Neural cell (in vitro differentiated cells): Measurements from ENCODE around the gene ADARB1. TPM values are rescaled to one million over a fixed set of nuclear protein-coding genes. Genes with fewer than 3 reads are reported as not detected.

Source experiments
- H2AFZ ChIP-seq: fragments of 200-600, 300-800 bp; sonication (generic), shearing (Covaris generic); 2 replicates; pipeline ENCODE4 v1.6.0; 2014; ENCODE audit warnings: low read depth, mild to moderate bottlenecking, antibody characterized with exemption, low read length, moderate library complexity
- H3F3A ChIP-seq: fragments of 200-600 bp; shearing (Covaris generic); 2 replicates; pipeline ENCODE4 v1.6.1; 2016; ENCODE audit warnings: mild to moderate bottlenecking, moderate library complexity, mixed read lengths, antibody characterized with exemption, low read length; ENCODE audit not compliant: insufficient read depth, poor library complexity, severe bottlenecking
- H3K27ac ChIP-seq: fragments of 200-600, 300-800 bp; sonication (generic), shearing (Covaris generic); 2 replicates; pipeline ENCODE4 v1.5.1; 2014; ENCODE audit warnings: mild to moderate bottlenecking, low read length, moderate library complexity
- H3K27me3 ChIP-seq: fragments of 300-800, 200-600 bp; sonication (generic), shearing (Covaris generic); 2 replicates; pipeline ENCODE4 v1.6.0; 2014; ENCODE audit warnings: mild to moderate bottlenecking, low read depth, low read length, moderate library complexity; ENCODE audit not compliant: insufficient read depth
- H3K36me3 ChIP-seq: fragments of 300-800, 200-600 bp; sonication (generic), shearing (Covaris generic); 2 replicates; pipeline ENCODE4 v1.5.1; 2014; ENCODE audit warnings: mild to moderate bottlenecking, antibody characterized with exemption, low read length, moderate library complexity; ENCODE audit not compliant: insufficient read depth
- H3K4me2 ChIP-seq: fragments of 300-800, 200-600 bp; sonication (generic), shearing (Covaris generic); 2 replicates; pipeline ENCODE4 v1.6.0; 2014; ENCODE audit warnings: mild to moderate bottlenecking, low read length
- H3K4me3 ChIP-seq: fragments of 300-800, 200-600 bp; sonication (generic), shearing (Covaris generic); 2 replicates; pipeline ENCODE4 v1.5.1; 2014; ENCODE audit warnings: mild to moderate bottlenecking, low read length, moderate library complexity
- H3K79me2 ChIP-seq: fragments of 200-600 bp; shearing (Covaris generic); replicated peaks from 2 replicates; pipeline ENCODE4 v1.6.0; 2014; ENCODE audit warnings: mild to moderate bottlenecking, low read length, moderate library complexity; ENCODE audit not compliant: insufficient read depth
- H3K9ac ChIP-seq: fragments of 300-800, 200-600 bp; sonication (generic), shearing (Covaris generic); 2 replicates; pipeline ENCODE4 v1.6.1; 2016; ENCODE audit warnings: mild to moderate bottlenecking, low read length, mixed read lengths
- H3K9me2 ChIP-seq: fragments of 200-600 bp; shearing (Covaris generic); 2 replicates; pipeline ENCODE4 v1.6.1; 2016; ENCODE audit warnings: mild to moderate bottlenecking, low read length, mixed read lengths; ENCODE audit not compliant: insufficient read depth
- H3K9me3 ChIP-seq: fragments of 200-600, 300-800 bp; sonication (generic), shearing (Covaris generic); 2 replicates; pipeline ENCODE4 v1.6.1; 2016; ENCODE audit warnings: mild to moderate bottlenecking, mixed run types, low read length, moderate library complexity, mixed read lengths
- H4K20me1 ChIP-seq: fragments of 200-600 bp; shearing (Covaris generic); 2 replicates; pipeline ENCODE4 v1.6.1; 2016; ENCODE audit warnings: mild to moderate bottlenecking, mixed run types; ENCODE audit not compliant: insufficient read depth
- EP300 ChIP-seq: fragments of 450-650 bp; conservative IDR thresholded peaks from 2 replicates; pipeline ENCODE4 v1.6.1; 2014; ENCODE audit warnings: antibody characterized with exemption, mild to moderate bottlenecking, moderate library complexity; ENCODE audit not compliant: poor library complexity, severe bottlenecking
- EZH2 ChIP-seq: fragments of 200-600, 300-800 bp; shearing (Covaris generic), sonication (generic); IDR thresholded peaks from 2 replicates; pipeline ENCODE4 v1.6.1; 2014; ENCODE audit warnings: antibody characterized with exemption, low read length, borderline replicate concordance, mild to moderate bottlenecking; ENCODE audit not compliant: insufficient read depth, poor library complexity, severe bottlenecking
- MXI1 ChIP-seq: fragments of 450-650 bp; conservative IDR thresholded peaks from 2 replicates; pipeline ENCODE4 v1.6.1; 2014; ENCODE audit warnings: antibody characterized with exemption, mild to moderate bottlenecking; ENCODE audit not compliant: poor library complexity, severe bottlenecking
- POLR2AphosphoS5 ChIP-seq: IDR thresholded peaks from 2 replicates; pipeline ENCODE4 v1.6.1; 2012
- RAD21 ChIP-seq: fragments of 450-650 bp; conservative IDR thresholded peaks from 2 replicates; pipeline ENCODE4 v1.6.1; 2014; ENCODE audit warnings: antibody characterized with exemption, mild to moderate bottlenecking, moderate library complexity
- SMC3 ChIP-seq: fragments of 450-650 bp; conservative IDR thresholded peaks from 2 replicates; pipeline ENCODE4 v1.6.1; 2014; ENCODE audit warnings: antibody characterized with exemption, mild to moderate bottlenecking, moderate library complexity; ENCODE audit not compliant: poor library complexity
- TAF1 ChIP-seq: IDR thresholded peaks from 2 replicates; pipeline ENCODE4 v1.6.1; 2012; ENCODE audit warnings: low read depth
- polyA plus RNA-seq: library from polyadenylated mRNA; depleted of rRNA; stranded (reverse); fragments of >200 nt; gene quantifications from 2 replicates; pipeline ENCODE4 v1.2.3, GENCODE V29; 2014
- TF ChIP-seq, protein P1 (sequence below): fragments of 450-650 bp; IDR thresholded peaks from 2 replicates; pipeline ENCODE4 v1.5.1; 2014; ENCODE audit warnings: antibody characterized with exemption, mild to moderate bottlenecking, moderate library complexity; ENCODE audit not compliant: poor library complexity, severe bottlenecking
- TF ChIP-seq, protein P2 (sequence below): IDR thresholded peaks from 2 replicates; pipeline ENCODE4 v1.6.1; 2012; ENCODE audit warnings: borderline replicate concordance

Gene ADARB1
- polyA plus RNA-seq, 1 donor from 2014 or later, result 8.9 TPM

DNA sequence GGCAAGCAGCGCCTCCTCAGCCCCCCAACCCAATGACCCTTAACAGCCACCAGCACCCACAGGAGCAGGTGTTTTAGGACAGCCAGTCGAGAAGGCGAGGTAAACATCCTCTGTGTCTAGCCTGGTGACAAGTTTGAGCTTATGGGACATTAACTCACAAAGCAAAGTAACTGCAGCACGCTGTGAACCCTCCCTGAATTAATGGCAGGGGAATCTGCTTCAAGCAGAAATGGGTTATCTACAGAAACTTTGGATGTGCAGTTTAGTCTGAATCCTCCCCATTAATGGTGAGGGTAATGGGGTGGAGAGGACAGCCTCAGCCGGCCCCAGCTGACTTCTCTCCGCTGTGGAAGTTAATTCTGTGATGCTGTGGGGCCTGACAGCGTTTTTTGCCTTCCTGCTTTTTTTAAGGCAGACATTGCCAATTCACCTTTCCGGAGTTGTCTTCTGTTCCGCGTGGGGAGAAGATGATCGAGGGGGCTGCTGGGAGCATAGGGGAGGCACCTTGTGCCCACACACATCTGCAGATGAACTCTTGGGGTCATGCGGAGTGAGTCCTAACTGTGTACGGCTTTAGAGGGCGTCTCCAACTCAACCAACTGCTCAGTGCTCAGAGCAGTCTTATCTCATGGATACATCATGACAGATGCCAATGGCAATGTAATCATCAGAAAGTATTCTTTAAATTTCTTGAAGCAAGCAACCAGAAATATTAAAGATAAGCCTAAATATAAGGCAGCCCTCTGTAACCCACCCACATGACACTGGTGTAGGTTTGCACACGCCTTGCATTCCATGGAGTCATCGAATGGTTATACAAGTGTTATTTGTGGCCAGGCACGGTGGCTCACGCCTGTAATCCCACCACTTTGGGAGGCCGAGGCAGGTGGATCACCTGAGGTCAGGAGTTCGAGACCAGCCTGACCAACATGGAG is 172.3 kb downstream of the ADARB1 start:
- Histone ChIP-seq H3K27me3 (no peaks in the 10 kb centered on the region), H3K79me2 (no peaks in the 10 kb centered on the region), H3K9ac (no peak overlapping the region), H3K36me3 (no peaks in the 10 kb centered on the region), H4K20me1 (no peaks in the 10 kb centered on the region), H3F3A (no peaks in the 10 kb centered on the region), H3K9me3 (no peaks in the 10 kb centered on the region), H3K4me2 (no peak overlapping the region), H3K4me3 (no peak overlapping the region), H2AFZ (no peak overlapping the region), H3K9me2 (no peaks in the 10 kb centered on the region), H3K27ac (no peak overlapping the region)
- no peak for TF ChIP-seq MXI1
- TF ChIP-seq RAD21, result no peak
- TF ChIP-seq EP300, result no peak
- no peak for TF ChIP-seq POLR2AphosphoS5
- TF ChIP-seq SMC3, result no peak
- no peak for TF ChIP-seq EZH2
- TF ChIP-seq, protein P1, sequence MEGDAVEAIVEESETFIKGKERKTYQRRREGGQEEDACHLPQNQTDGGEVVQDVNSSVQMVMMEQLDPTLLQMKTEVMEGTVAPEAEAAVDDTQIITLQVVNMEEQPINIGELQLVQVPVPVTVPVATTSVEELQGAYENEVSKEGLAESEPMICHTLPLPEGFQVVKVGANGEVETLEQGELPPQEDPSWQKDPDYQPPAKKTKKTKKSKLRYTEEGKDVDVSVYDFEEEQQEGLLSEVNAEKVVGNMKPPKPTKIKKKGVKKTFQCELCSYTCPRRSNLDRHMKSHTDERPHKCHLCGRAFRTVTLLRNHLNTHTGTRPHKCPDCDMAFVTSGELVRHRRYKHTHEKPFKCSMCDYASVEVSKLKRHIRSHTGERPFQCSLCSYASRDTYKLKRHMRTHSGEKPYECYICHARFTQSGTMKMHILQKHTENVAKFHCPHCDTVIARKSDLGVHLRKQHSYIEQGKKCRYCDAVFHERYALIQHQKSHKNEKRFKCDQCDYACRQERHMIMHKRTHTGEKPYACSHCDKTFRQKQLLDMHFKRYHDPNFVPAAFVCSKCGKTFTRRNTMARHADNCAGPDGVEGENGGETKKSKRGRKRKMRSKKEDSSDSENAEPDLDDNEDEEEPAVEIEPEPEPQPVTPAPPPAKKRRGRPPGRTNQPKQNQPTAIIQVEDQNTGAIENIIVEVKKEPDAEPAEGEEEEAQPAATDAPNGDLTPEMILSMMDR, result no peak
- TF ChIP-seq, protein P2, sequence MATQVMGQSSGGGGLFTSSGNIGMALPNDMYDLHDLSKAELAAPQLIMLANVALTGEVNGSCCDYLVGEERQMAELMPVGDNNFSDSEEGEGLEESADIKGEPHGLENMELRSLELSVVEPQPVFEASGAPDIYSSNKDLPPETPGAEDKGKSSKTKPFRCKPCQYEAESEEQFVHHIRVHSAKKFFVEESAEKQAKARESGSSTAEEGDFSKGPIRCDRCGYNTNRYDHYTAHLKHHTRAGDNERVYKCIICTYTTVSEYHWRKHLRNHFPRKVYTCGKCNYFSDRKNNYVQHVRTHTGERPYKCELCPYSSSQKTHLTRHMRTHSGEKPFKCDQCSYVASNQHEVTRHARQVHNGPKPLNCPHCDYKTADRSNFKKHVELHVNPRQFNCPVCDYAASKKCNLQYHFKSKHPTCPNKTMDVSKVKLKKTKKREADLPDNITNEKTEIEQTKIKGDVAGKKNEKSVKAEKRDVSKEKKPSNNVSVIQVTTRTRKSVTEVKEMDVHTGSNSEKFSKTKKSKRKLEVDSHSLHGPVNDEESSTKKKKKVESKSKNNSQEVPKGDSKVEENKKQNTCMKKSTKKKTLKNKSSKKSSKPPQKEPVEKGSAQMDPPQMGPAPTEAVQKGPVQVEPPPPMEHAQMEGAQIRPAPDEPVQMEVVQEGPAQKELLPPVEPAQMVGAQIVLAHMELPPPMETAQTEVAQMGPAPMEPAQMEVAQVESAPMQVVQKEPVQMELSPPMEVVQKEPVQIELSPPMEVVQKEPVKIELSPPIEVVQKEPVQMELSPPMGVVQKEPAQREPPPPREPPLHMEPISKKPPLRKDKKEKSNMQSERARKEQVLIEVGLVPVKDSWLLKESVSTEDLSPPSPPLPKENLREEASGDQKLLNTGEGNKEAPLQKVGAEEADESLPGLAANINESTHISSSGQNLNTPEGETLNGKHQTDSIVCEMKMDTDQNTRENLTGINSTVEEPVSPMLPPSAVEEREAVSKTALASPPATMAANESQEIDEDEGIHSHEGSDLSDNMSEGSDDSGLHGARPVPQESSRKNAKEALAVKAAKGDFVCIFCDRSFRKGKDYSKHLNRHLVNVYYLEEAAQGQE, result no peak
- TF ChIP-seq TAF1, result no peak

GRCh38 chr21:45248301-45248892 is 174.0 kb downstream of the ADARB1 start:
- Histone ChIP-seq H3K9me2 (no peaks in the 10 kb centered on the region), H3K27ac (no peak overlapping the region), H3K4me3 (no peak overlapping the region), H2AFZ (no peak overlapping the region), H3F3A (no peaks in the 10 kb centered on the region), H4K20me1 (no peaks in the 10 kb centered on the region), H3K9me3 (no peaks in the 10 kb centered on the region), H3K4me2 (no peak overlapping the region), H3K79me2 (no peaks in the 10 kb centered on the region), H3K27me3 (no peaks in the 10 kb centered on the region), H3K36me3 (no peaks in the 10 kb centered on the region), H3K9ac (no peak overlapping the region)
- no peak for TF ChIP-seq RAD21
- no peak for TF ChIP-seq EP300
- no peak for TF ChIP-seq SMC3
- TF ChIP-seq MXI1, result no peak
- TF ChIP-seq, protein P1, result no peak
- TF ChIP-seq, protein P2, result no peak
- no peak for TF ChIP-seq TAF1
- TF ChIP-seq EZH2, result no peak
